Trophoblast cell (in vitro differentiated cells and primary cell): ENCODE results near the gene ROR2.
"Not testable (repeated sequence)": the region's sequence is repeated elsewhere in the genome, so short reads cannot be mapped to it uniquely, and the experiment has no call there.

ENCODE experiments used
- DNase-seq, 2 donors: peaks; one replicate each; pipeline ENCODE4 v3.0.0-alpha.2; 2016
- H2AFZ ChIP-seq: 2 replicates; pipeline ENCODE4 v1.6.1; 2013; ENCODE audit warnings: low read length, moderate library complexity, mild to moderate bottlenecking; ENCODE audit not compliant: insufficient read depth, poor library complexity
- H2AK5ac ChIP-seq: 2 replicates; pipeline ENCODE4 v1.6.1; 2013; ENCODE audit warnings: mild to moderate bottlenecking, low read length
- H2BK120ac ChIP-seq: 2 replicates; pipeline ENCODE4 v1.6.1; 2013; ENCODE audit warnings: low read length, mild to moderate bottlenecking, moderate library complexity; ENCODE audit not compliant: insufficient read depth, poor library complexity
- H2BK12ac ChIP-seq: 2 replicates; pipeline ENCODE4 v1.6.1; 2013; ENCODE audit warnings: mild to moderate bottlenecking, low read length, moderate library complexity
- H2BK5ac ChIP-seq: 2 replicates; pipeline ENCODE4 v1.6.1; 2013; ENCODE audit warnings: low read length, low read depth, moderate library complexity, mild to moderate bottlenecking; ENCODE audit not compliant: poor library complexity
- H3K14ac ChIP-seq: 2 replicates; pipeline ENCODE4 v1.6.1; 2013; ENCODE audit warnings: mild to moderate bottlenecking, low read length
- H3K18ac ChIP-seq: 2 replicates; pipeline ENCODE4 v1.6.1; 2013; ENCODE audit warnings: mild to moderate bottlenecking, low read length
- H3K23ac ChIP-seq: 2 replicates; pipeline ENCODE4 v1.6.1; 2013; ENCODE audit warnings: low read length
- H3K27ac ChIP-seq: 2 replicates; pipeline ENCODE4 v1.5.1; 2013; ENCODE audit warnings: low read depth, mild to moderate bottlenecking, inconsistent platforms, low read length, moderate library complexity
- H3K27me3 ChIP-seq: 2 replicates; pipeline ENCODE4 v1.6.1; 2013; ENCODE audit warnings: inconsistent platforms, mild to moderate bottlenecking, low read length, moderate library complexity; ENCODE audit not compliant: insufficient read depth
- H3K36me3 ChIP-seq, 2 experiments: 1 replicate in 1 of 2; 2 replicates in 1 of 2; pipeline ENCODE4 v1.6.1; 2013; ENCODE audit warnings: low read length in 2 of 2, mild to moderate bottlenecking in 2 of 2, moderate library complexity in 1 of 2; ENCODE audit not compliant: insufficient read depth in 2 of 2, control insufficient read depth in 1 of 2
- H3K4ac ChIP-seq: 2 replicates; pipeline ENCODE4 v1.6.1; 2013; ENCODE audit warnings: low read depth, mild to moderate bottlenecking, low read length, moderate library complexity
- H3K4me1 ChIP-seq, 2 experiments: 1 replicate in 1 of 2; 2 replicates in 1 of 2; pipeline ENCODE4 v1.6.1; 2013; ENCODE audit warnings: low read length in 2 of 2, mild to moderate bottlenecking in 2 of 2, moderate library complexity in 1 of 2; ENCODE audit not compliant: insufficient read depth in 2 of 2, control insufficient read depth in 1 of 2
- H3K4me2 ChIP-seq: 2 replicates; pipeline ENCODE4 v1.6.1; 2013; ENCODE audit warnings: inconsistent platforms, mild to moderate bottlenecking, low read length, moderate library complexity
- H3K4me3 ChIP-seq: 2 replicates; pipeline ENCODE4 v1.5.1; 2013; ENCODE audit warnings: mild to moderate bottlenecking, low read depth, low read length, inconsistent platforms
- H3K79me1 ChIP-seq: one replicate; pipeline ENCODE4 v1.6.1; 2013; ENCODE audit warnings: low read length
- H3K79me2 ChIP-seq: 2 replicates; pipeline ENCODE4 v1.6.1; 2013; ENCODE audit warnings: low read length, mild to moderate bottlenecking; ENCODE audit not compliant: control insufficient read depth, insufficient read depth, poor library complexity
- H3K9ac ChIP-seq: 2 replicates; pipeline ENCODE4 v1.6.1; 2013; ENCODE audit warnings: mild to moderate bottlenecking, low read length
- H3K9me3 ChIP-seq: 2 replicates; pipeline ENCODE4 v1.6.1; 2013; ENCODE audit warnings: low read depth, mild to moderate bottlenecking, control low read depth, inconsistent platforms, low read length; ENCODE audit not compliant: insufficient read depth
- H4K12ac ChIP-seq: 2 replicates; pipeline ENCODE4 v1.6.1; 2013; ENCODE audit warnings: low read depth, mild to moderate bottlenecking, low read length, moderate library complexity
- H4K8ac ChIP-seq: 2 replicates; pipeline ENCODE4 v1.6.1; 2013; ENCODE audit warnings: low read depth, mild to moderate bottlenecking, low read length, moderate library complexity
- H4K91ac ChIP-seq: one replicate; pipeline ENCODE4 v1.6.1; 2013; ENCODE audit warnings: low read depth, mild to moderate bottlenecking, low read length, moderate library complexity
- WGBS: extraction: QIAGEN DNeasy Blood & Tissue Kit; methylation state at CpG from one replicate; pipeline ENCODE4 v1.1.7; 2013; ENCODE audit warnings: missing lambda C conversion rate; ENCODE audit not compliant: insufficient read length, insufficient coverage; ENCODE audit errors: extremely low coverage; 5-methylcytosine and 5-hydroxymethylcytosine counted together

Gene ROR2

GRCh38 chr9:91975254-91975653, 25.2 kb upstream of the ROR2 start:
- WGBS = no CpG with 5 or more reads among the region's 2 CpGs
- H3K36me3 ChIP-seq, H3K4me1 ChIP-seq, H3K79me1 ChIP-seq, H3K4me2 ChIP-seq, H2AK5ac ChIP-seq, H3K9me3 ChIP-seq, H2BK12ac ChIP-seq, H3K14ac ChIP-seq, H3K27me3 ChIP-seq, H3K23ac ChIP-seq, H3K18ac ChIP-seq, H4K91ac ChIP-seq, H3K79me2 ChIP-seq, H4K12ac ChIP-seq, H3K27ac ChIP-seq, H3K4me3 ChIP-seq, H3K4ac ChIP-seq, H2BK120ac ChIP-seq, H3K9ac ChIP-seq, H2BK5ac ChIP-seq, H4K8ac ChIP-seq, DNase-seq, H2AFZ ChIP-seq: not testable (repeated sequence)

- no peak overlapping the region for H3K4ac ChIP-seq
- no peaks in the 10 kb centered on the region for H3K27me3 ChIP-seq
- H3K4me1 ChIP-seq = no peaks in the 10 kb centered on the region
- H3K18ac ChIP-seq = no peak overlapping the region
- H4K91ac ChIP-seq = no peak overlapping the region
- no peaks in the 10 kb centered on the region for H3K36me3 ChIP-seq
- no peak overlapping the region for H2BK12ac ChIP-seq
- no peak overlapping the region for H3K23ac ChIP-seq
- no peaks in the 10 kb centered on the region for H3K79me2 ChIP-seq
- H3K4me2 ChIP-seq = no peak overlapping the region
- DNase-seq = no peak
- H2BK5ac ChIP-seq = no peak overlapping the region
- H2AFZ ChIP-seq = no peak overlapping the region
- no peak overlapping the region for H2AK5ac ChIP-seq
- no peak overlapping the region for H3K9ac ChIP-seq
- WGBS = no CpG with 5 or more reads among the region's 2 CpGs
- H3K27ac ChIP-seq = no peak overlapping the region
- no peak overlapping the region for H4K8ac ChIP-seq
- H2BK120ac ChIP-seq = no peak overlapping the region
- H4K12ac ChIP-seq = no peak overlapping the region
- no peaks in the 10 kb centered on the region for H3K79me1 ChIP-seq
- H3K9me3 ChIP-seq = no peaks in the 10 kb centered on the region
- no peak overlapping the region for H3K4me3 ChIP-seq
- no peak overlapping the region for H3K14ac ChIP-seq
These were observed 22.7 kb upstream of the ROR2 start for GRCh38 chr9:91972711-91973110.

GRCh38 chr9:91972076-91972626, 22.1 kb upstream of the ROR2 start:
- Histone ChIP-seq H3K4me1 (no peaks in the 10 kb centered on the region), H2AFZ (no peak overlapping the region), H3K79me2 (no peaks in the 10 kb centered on the region), H4K91ac (no peak overlapping the region), H3K4me2 (no peak overlapping the region), H2BK5ac (no peak overlapping the region), H3K4me3 (no peak overlapping the region), H2BK12ac (no peak overlapping the region), H2AK5ac (no peak overlapping the region), H3K27me3 (no peaks in the 10 kb centered on the region), H4K8ac (no peak overlapping the region), H3K14ac (no peak overlapping the region), H3K36me3 (no peaks in the 10 kb centered on the region), H3K79me1 (no peaks in the 10 kb centered on the region), H3K23ac (no peak overlapping the region), H3K27ac (no peak overlapping the region), H3K18ac (no peak overlapping the region), H4K12ac (no peak overlapping the region), H3K9me3 (no peaks in the 10 kb centered on the region), H2BK120ac (no peak overlapping the region), H3K4ac (no peak overlapping the region), H3K9ac (no peak overlapping the region)
- whole genome bisulfite sequencing = no CpG with 5 or more reads among the region's 4 CpGs
- DNase-seq = no peak

GRCh38 chr9:91967259-91967658, 17.2 kb upstream of the ROR2 start:
- Histone ChIP-seq H4K8ac (no peak overlapping the region), H2AK5ac (no peak overlapping the region), H3K23ac (no peak overlapping the region), H3K27me3 (no peaks in the 10 kb centered on the region), H3K14ac (no peak overlapping the region), H2AFZ (no peak overlapping the region), H4K91ac (no peak overlapping the region), H3K79me2 (no peaks in the 10 kb centered on the region), H3K4me3 (no peak overlapping the region), H3K18ac (no peak overlapping the region), H2BK120ac (no peak overlapping the region), H3K9ac (no peak overlapping the region), H3K27ac (no peak overlapping the region), H3K79me1 (peaks cover 1% of the 10 kb centered on the region), H2BK5ac (no peak overlapping the region), H3K4ac (no peak overlapping the region), H3K9me3 (no peaks in the 10 kb centered on the region), H4K12ac (no peak overlapping the region), H3K36me3 (no peaks in the 10 kb centered on the region), H3K4me2 (no peak overlapping the region), H2BK12ac (no peak overlapping the region), H3K4me1 (peaks cover 0 to 2% of the 10 kb centered on the region in 2 experiments)
- no CpG with 5 or more reads among the region's 3 CpGs for WGBS
- DNase-seq = no peak
